GM19463 (cell line): Measurements from ENCODE around the gene GLT6D1.

Experiments
- ATAC-seq: cut with Tn5 transposase; IDR thresholded peaks from one replicate; pipeline ENCODE4 v1.9.1; 2021; ENCODE audit warnings: mild to moderate bottlenecking, moderate library complexity; ENCODE audit not compliant: unreplicated experiment

Gene GLT6D1

DNA sequence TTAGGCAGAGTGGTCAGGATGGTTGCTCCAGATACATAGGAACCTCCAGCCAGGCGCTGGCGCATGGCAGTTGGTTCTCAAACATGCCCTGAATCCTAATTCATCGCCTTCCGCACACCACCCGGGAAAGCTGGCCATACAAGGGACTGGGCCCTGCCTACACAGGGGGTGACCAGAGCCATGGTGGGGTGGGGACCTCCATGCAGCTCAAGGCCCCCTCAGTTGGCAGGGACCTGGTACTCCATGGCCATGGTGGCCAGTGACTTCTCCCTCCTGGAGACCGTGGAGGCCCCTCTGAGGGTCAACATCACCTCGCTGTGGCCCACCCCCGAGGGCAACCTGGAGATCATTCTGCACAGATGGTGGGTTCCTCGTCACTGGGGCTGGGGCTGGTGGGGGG is 51.0 kb downstream of the GLT6D1 start:
- no peak for ATAC-seq

DNA sequence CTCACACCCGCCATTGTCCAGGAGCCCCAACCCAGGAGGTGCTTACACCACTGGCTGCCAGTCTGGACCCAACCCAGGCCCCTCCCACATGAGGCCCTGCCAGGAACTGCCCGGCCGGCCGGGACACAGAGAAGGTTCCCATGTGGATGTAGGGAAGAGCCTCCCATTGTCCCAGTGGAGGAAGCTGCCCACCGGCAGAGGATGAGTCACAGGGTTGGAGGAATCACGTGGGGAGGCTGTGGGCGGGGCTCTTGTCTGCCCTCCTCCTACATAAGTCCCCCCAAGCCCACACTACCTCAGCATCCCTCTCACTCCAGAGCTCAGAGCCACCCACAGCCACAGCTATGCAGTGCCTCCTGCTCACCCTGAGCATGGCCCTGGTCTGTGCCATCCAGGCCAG is 51.7 kb downstream of the GLT6D1 start:
- ATAC-seq: no peak

DNA sequence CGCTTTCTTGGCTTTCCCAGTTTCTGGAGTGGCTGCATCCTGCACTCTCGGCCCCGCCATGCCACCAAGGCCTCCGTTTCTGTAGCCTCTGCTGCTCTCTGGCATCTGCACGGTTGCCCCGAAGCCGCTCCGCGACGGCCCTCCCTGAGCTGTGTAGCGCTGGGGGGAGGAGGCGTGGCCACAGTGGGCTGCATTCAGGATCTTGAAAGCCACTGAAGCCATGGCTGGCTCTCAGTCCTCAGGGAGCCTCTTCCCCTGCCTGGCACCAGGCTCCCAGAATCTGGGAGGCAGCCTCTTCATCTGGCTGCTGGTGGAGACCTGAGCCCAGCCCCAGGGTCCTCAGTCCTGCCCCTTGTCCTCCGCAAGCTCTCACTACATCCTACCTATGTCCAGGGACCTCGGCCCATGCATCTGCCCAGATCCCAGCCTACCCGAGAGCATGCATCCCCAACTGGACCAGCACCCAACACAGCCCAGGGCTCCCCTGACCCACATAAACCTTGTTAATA is 52.7 kb downstream of the GLT6D1 start:
- no peak for ATAC-seq

DNA sequence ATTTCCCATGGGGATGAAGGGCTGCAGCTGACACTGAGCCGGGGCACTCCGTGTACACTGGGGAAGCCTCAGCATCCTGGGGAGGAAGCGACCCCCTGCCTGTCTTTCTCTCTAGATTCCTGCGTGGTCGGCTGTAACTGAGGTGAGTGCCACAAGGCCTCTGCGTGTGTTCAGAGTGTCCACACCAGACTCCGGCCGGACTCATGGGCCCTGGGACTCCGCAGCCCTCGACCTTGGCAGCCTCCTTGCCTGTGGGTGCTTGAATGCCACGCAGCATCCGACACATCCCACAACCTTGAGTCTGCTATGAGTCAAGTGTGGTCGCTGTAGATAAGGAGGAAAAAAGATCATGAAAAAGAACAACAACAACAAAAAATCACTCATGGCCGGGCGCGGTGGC is 54.4 kb downstream of the GLT6D1 start:
- ATAC-seq: no peak

DNA sequence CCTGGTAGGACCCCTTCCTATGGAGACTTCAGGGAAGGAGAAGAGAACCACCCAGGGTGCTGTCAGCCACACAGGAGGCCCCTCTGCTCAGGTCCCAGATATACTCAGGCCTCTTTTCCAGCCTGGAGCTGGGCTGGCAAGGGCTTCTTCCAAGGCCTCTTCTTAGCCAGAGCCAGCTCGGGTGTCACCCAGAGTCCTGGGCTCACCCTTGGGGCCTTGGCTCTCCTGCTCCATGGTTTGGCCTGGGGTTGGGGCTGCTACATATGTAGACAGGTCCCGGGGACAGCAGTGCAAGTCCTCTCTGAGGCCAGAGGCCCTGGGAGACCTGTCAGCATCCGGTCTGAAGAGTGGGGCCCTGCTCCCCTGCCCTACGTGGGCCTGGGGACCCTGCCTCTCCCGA is 55.0 kb downstream of the GLT6D1 start:
- ATAC-seq: no peak

DNA sequence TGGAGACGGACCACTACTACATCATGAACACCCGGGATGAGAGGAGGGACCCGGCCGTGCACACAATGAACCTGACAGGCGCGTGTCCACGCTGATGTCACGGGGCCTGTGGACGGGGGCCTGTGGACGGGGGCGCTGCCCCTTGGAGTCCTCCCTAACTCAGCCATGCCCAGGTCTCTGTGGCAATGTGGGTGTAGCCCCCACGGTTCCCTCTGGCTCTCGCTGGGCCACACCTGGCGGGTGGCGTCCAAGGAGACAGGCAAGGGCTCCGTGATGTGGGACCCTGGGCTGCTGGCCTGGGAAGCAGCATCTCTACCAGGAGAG is 55.7 kb downstream of the GLT6D1 start:
- ATAC-seq: no peak

DNA sequence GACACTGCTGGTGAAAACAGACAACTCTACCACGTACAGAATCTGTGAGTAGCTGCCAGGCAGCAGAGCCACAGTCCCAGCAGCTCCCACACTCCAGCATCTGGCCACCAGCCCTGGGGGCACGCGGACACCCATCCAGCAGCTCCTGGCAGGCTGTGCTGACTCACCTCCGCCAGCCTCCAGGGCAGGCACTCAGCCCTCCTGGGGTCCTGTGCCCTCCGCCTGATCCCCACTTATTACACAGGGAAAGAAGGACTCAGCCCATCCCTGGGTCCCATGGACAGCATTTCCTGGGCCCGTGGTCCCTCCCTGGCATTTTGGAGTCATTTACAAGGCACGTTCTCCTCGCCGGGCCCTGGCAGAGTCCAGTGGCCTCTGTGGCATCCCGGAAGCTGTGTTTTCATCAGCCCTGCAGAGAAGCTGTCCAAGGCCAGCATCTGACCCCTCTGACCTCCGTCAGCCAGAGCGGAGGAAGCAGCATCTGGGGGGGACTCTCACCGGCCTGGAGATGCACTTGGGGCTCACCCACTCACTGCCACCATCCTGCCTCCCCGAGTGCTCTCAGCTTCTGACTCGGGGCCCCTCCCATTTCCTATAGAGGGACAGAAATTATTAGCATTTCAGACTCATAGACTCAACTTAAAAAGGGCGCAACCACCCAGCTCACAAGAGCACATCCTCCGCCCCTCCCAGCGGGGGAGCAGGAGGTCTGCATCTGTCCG is 56.2 kb downstream of the GLT6D1 start:
- ATAC-seq: no peak

DNA sequence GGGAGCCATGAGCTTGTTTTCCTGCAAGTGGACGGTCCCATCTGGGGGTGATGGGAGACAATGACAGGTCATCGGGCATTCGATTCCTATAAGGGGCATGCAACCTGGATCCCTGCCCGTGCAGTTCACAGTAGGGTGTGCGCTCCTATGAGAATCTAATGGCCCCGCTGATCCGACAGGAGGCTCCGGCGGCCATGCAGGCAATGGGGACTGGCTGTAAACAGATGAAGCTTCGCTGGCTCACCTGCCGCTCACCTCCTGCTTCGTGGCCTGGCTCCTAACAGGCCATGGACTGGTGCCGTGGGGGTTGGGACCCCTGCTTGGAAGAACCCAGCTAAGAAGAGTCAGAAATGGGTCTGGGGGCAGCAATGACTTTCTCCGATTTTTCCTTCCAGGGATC is 56.8 kb downstream of the GLT6D1 start:
- ATAC-seq: no peak

DNA sequence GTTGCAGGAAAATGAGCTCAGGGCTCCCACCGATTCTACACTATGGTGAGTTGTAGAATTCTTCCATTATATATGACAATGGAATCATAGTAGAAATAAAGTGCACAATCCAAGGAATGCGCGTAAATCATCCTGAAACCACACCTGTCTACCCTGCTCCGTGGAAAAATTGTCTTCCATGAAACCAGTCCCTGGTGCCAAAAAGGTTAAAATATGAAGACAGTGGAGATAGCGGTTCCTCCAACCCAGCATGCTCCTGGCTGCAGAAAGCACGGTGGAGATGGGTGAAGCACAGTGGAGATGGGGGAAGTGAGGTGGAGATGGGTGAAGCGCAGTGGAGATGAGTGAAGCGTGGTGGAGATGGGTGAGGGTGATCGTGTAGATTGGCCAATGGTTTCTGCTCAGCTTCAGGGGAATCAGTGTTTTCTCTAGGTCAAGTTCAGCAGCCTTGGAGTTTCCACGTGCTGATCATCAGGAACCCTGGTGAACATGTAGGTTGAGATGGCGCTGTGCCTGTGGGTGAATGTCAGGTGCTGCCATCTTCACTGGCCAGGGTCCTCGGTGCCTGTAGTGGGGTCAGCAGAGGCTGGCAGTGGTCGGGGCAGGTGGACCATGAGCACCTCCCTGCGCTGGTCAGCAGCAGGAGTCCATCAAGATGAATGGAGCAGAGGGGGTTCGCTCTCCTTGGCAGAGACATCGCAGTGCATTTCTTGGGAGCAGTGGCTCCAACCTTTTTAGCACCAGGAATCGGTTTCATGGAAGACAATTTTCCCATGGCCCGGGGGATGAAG is 57.5 kb downstream of the GLT6D1 start:
- ATAC-seq: no peak

DNA sequence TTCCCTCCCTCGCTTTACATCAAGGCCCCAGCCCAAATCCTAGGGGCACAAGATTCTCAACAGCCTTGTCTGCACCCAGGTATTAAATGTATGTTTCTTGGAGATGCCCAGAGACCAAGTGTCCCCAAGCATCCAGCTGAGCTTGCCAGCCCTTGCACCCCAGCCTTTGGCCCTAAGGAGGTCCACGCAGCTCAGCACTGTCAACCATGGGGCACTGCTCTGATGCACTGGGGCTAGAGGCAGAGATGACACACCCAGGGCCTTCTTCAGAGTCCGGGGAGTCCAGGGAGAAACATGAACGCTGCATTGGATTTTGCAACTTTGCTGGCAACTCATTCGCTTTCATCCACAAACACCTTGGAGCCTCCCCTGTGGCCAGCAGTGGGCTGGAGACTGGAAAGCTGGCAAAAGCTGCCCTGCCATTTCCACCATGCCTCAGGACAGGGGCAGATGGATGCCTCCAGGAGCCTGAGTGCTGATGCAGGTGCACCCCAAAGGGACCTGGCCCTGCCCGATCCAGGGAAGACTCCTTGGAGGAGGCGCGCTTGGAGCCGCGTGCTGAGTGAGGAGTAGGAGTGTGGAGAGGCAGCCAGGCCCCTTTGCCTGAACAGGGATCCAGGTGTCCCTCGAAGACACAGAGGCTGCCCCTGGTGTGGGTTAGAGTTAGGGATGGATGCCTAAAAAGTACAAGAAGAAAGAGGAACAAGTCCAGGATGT is 58.5 kb downstream of the GLT6D1 start:
- no peak for ATAC-seq

DNA sequence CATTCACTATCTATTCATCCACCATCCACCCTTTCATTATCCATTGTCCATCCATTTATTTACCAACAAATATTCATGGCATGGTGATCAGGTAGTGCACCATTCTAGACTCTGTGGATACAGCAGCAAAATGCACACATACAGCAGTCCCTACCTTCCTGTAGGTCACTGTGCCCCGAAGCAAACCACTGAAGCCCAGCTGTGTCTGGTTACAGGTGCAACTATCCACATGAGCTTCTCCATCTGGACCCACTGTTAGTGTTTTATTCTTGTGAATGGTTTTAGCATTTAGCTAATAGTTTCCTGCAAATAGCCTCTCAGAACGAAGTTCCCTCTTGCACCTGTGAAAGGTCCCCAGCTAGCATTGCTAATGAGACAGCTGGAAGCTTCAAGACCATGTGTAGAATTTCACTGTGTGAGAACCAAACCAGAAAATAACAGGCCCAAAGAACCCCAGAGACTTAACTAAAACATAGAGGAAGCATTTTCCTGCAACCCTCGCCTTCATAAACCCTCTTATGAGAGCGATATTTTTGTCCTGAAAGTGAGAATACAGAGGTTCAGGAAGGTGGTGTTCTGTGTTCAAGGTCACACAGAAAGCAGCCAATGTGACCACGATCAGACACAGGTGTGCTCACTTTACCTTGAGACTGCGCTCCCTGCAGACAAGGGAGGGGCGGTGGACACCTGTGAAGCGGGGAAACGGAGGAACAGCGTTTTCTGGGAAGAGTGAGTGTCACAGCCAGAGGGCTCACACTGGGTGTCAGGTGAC is 59.3 kb downstream of the GLT6D1 start:
- no peak for ATAC-seq

DNA sequence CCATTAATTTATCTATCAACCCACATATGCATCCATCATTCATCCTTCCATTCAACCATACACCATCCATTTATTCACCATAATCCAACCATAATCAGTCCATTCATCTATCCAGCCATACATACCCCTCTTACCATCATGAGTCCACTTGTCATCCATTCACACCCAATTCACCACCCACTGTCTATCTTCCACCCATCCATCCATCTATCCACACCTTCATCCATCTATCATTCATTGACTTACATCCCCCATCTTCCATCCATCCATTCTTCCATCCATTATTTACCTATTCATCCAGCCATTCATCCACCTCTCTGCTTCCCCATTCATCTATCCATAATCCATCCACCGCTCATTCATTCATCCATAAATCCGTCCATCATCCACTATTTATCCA is 60.0 kb downstream of the GLT6D1 start:
- ATAC-seq: no peak

DNA sequence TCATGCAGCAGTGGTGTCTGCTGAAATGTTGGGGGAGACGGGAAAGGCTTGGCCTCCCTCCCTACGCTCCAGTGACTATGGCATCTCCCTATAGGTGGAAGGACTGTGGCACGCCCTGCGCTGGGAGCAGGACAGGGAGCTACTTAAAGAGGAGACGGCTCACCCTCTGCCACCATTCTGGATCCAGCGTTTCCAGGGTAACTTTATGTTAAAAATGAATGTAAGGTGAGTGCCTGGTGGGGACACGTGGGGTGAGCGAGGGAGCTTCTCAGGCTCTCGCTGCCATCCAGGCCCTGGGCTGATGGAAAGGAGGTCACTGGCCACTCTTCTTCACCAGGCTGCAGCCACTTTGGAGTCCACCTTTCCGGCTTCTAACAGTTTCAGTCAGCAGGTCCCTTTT is 62.1 kb downstream of the GLT6D1 start:
- no peak for ATAC-seq

DNA sequence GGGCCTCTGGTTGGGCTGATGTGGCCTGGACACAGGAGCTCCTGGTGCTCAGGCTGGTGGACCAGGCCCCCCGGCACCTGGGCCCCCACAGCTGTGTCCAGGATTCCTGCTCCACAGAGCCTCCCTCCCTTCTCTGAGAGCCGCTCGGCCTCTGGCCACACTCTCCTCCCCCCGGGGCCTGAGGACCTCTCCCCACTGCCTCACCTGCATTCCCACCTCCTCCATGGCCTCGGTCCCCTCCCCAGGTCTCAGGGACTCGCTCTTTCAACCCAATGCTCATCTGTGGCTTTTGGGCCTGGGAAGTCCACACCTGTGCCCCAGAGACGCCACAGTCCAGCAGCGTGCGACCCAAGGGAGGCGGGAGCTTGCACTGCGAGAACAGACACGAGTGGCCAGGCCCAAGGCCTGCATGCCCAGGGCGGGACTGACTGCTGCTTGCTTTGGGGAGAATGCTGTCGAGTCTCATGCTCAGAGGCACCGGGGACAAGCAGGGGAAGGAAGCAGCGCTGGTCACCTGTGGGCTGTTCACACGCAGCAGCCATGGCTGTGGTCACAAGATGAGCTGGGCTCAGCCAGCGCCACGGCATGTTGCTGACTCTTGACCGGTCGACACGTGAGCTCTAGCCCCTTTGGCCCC is 63.2 kb downstream of the GLT6D1 start:
- no peak for ATAC-seq

DNA sequence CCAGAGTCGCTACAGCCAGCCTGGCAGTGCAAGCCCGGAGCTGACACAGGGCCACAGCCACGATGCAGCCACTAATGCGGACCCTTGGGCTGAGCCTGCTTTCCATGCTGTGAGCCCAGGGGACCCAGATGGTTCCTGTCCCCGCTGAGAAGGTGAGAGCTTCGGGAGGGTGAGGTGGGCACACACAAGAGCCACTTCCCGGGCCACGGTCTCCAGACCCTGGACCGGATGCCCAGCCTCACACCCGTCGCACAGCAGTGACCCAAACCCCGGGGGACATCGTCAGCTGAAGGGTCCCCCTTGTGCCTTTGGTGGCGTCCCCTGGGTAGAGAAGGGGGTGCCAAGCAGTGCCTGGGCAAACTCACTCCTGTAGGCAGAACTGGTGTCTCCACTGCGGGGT is 64.4 kb downstream of the GLT6D1 start:
- ATAC-seq: no peak

DNA sequence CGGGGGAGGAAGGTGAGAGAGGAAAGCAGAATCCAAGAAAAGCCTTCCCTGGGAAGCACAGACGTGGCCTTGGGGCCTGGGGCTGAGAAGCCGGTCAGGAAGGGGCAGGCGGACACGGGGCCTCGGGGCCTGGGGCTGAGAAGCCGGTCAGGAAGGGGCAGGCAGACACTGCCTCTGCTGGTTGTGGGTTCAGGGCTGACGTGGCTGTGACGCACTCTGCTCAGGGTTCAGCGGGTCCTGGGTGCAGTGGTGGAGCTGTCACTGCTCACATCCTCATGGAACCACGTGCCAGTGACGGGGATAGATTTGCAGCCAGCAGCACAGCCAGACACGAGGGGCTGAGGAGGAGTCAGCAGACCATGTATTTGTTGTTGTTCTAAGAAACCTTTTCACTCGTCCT is 65.0 kb downstream of the GLT6D1 start:
- no peak for ATAC-seq
